ENCODE measurements around the gene FOXP1.

FOXP1 gene

GRCh38 chr3:71581457-71582035, 2.0 kb downstream of the FOXP1 start:
- Mint-ChIP-seq H3K27me3 (no peaks in the 10 kb centered on the region), H3K9me3 (no peaks in the 10 kb centered on the region), H3K4me3 (peak overlapping the region; percentile 93), H3K4me1 (ENCODE audit: low read depth) (peaks cover 61% of the 10 kb centered on the region), H3K36me3 (ENCODE audit: low read depth) (peaks cover 43% of the 10 kb centered on the region), H3K27ac (peak overlapping the region; percentile 98)
- DNase-seq, result peak; percentile 72

- Mint-ChIP-seq H3K27ac (peak overlapping the region; percentile 98), H3K27me3 (no peaks in the 10 kb centered on the region), H3K4me3 (peak overlapping the region; percentile 93), H3K36me3 (ENCODE audit: low read depth) (peaks cover 43% of the 10 kb centered on the region), H3K9me3 (no peaks in the 10 kb centered on the region), H3K4me1 (ENCODE audit: low read depth) (peaks cover 54% of the 10 kb centered on the region)
- no peak for DNase-seq
Observed at GRCh38 chr3:71580636-71581456, 2.7 kb downstream of the FOXP1 start.

GRCh38 chr3:71579935-71580406, 3.6 kb downstream of the FOXP1 start:
- H3K36me3 Mint-ChIP-seq (ENCODE audit: low read depth), result peaks cover 50% of the 10 kb centered on the region
- peak overlapping the region; percentile 93 for H3K4me3 Mint-ChIP-seq
- H3K4me1 Mint-ChIP-seq (ENCODE audit: low read depth), result peaks cover 45% of the 10 kb centered on the region
- DNase-seq, result no peak
- H3K9me3 Mint-ChIP-seq, result no peaks in the 10 kb centered on the region
- H3K27me3 Mint-ChIP-seq, result no peaks in the 10 kb centered on the region
- H3K27ac Mint-ChIP-seq, result peak overlapping the region; percentile 98

GRCh38 chr3:71579326-71579934, 4.1 kb downstream of the FOXP1 start:
- Mint-ChIP-seq H3K4me3 (peak overlapping the region; percentile 93), H3K27me3 (no peaks in the 10 kb centered on the region), H3K27ac (peak overlapping the region; percentile 98)

GRCh38 chr3:71578054-71578751, 5.3 kb downstream of the FOXP1 start:
- H3K27ac Mint-ChIP-seq, result no peak overlapping the region
- no peaks in the 10 kb centered on the region for H3K27me3 Mint-ChIP-seq
- H3K36me3 Mint-ChIP-seq (ENCODE audit: low read depth), result peaks cover 41% of the 10 kb centered on the region
- no peaks in the 10 kb centered on the region for H3K9me3 Mint-ChIP-seq
- H3K4me1 Mint-ChIP-seq (ENCODE audit: low read depth), result peaks cover 36% of the 10 kb centered on the region
- DNase-seq, result no peak
- H3K4me3 Mint-ChIP-seq, result no peak overlapping the region

More at GRCh38 chr3:71579326-71579934, 4.1 kb downstream of the FOXP1 start:
- no peak for DNase-seq
- Mint-ChIP-seq H3K9me3 (no peaks in the 10 kb centered on the region), H3K4me1 (ENCODE audit: low read depth) (peaks cover 40% of the 10 kb centered on the region), H3K36me3 (ENCODE audit: low read depth) (peaks cover 47% of the 10 kb centered on the region)

GRCh38 chr3:71577011-71577410, 6.5 kb downstream of the FOXP1 start:
- no peaks in the 10 kb centered on the region for H3K27me3 Mint-ChIP-seq
- DNase-seq, result no peak

GRCh38 chr3:71575433-71575832, 8.1 kb downstream of the FOXP1 start:
- Mint-ChIP-seq H3K4me3 (no peak overlapping the region), H3K36me3 (ENCODE audit: low read depth) (peaks cover 29% of the 10 kb centered on the region), H3K27me3 (no peaks in the 10 kb centered on the region), H3K9me3 (no peaks in the 10 kb centered on the region), H3K27ac (no peak overlapping the region), H3K4me1 (ENCODE audit: low read depth) (peaks cover 28% of the 10 kb centered on the region)
- DNase-seq, result no peak

More at GRCh38 chr3:71577011-71577410, 6.5 kb downstream of the FOXP1 start:
- peaks cover 36% of the 10 kb centered on the region for H3K4me1 Mint-ChIP-seq (ENCODE audit: low read depth)
- no peaks in the 10 kb centered on the region for H3K9me3 Mint-ChIP-seq
- no peak overlapping the region for H3K4me3 Mint-ChIP-seq
- H3K27ac Mint-ChIP-seq, result no peak overlapping the region
- H3K36me3 Mint-ChIP-seq (ENCODE audit: low read depth), result peaks cover 34% of the 10 kb centered on the region

- no peak for DNase-seq
- no peaks in the 10 kb centered on the region for H3K27me3 Mint-ChIP-seq
- H3K4me1 Mint-ChIP-seq (ENCODE audit: low read depth), result peaks cover 11% of the 10 kb centered on the region
- H3K36me3 Mint-ChIP-seq (ENCODE audit: low read depth), result peaks cover 24% of the 10 kb centered on the region
- no peak overlapping the region for H3K27ac Mint-ChIP-seq
- H3K9me3 Mint-ChIP-seq, result no peaks in the 10 kb centered on the region
- no peak overlapping the region for H3K4me3 Mint-ChIP-seq
Observed at GRCh38 chr3:71573181-71573580, 10.3 kb downstream of the FOXP1 start.

- no peak overlapping the region for H3K4me3 Mint-ChIP-seq
- DNase-seq, result no peak
- H3K36me3 Mint-ChIP-seq (ENCODE audit: low read depth), result peaks cover 19% of the 10 kb centered on the region
- no peaks in the 10 kb centered on the region for H3K27me3 Mint-ChIP-seq
- no peaks in the 10 kb centered on the region for H3K9me3 Mint-ChIP-seq
- no peak overlapping the region for H3K27ac Mint-ChIP-seq
- H3K4me1 Mint-ChIP-seq (ENCODE audit: low read depth), result peaks cover 2% of the 10 kb centered on the region
Observed at GRCh38 chr3:71570546-71570945, 13.0 kb downstream of the FOXP1 start.

- no peak for DNase-seq
- no peaks in the 10 kb centered on the region for H3K9me3 Mint-ChIP-seq
- H3K4me1 Mint-ChIP-seq (ENCODE audit: low read depth), result peaks cover 7% of the 10 kb centered on the region
- peaks cover 21% of the 10 kb centered on the region for H3K36me3 Mint-ChIP-seq (ENCODE audit: low read depth)
- H3K4me3 Mint-ChIP-seq, result no peak overlapping the region
- H3K27me3 Mint-ChIP-seq, result no peaks in the 10 kb centered on the region
- no peak overlapping the region for H3K27ac Mint-ChIP-seq
Observed at GRCh38 chr3:71568207-71568606, 15.3 kb downstream of the FOXP1 start.

GRCh38 chr3:71566776-71567175, 16.8 kb downstream of the FOXP1 start:
- no peaks in the 10 kb centered on the region for H3K27me3 Mint-ChIP-seq
- H3K36me3 Mint-ChIP-seq (ENCODE audit: low read depth), result peaks cover 21% of the 10 kb centered on the region
- no peaks in the 10 kb centered on the region for H3K9me3 Mint-ChIP-seq
- no peak overlapping the region for H3K27ac Mint-ChIP-seq
- no peak overlapping the region for H3K4me3 Mint-ChIP-seq
- DNase-seq, result no peak
- H3K4me1 Mint-ChIP-seq (ENCODE audit: low read depth), result peaks cover 7% of the 10 kb centered on the region

- Mint-ChIP-seq H3K27me3 (no peaks in the 10 kb centered on the region), H3K27ac (no peak overlapping the region), H3K4me3 (no peak overlapping the region), H3K9me3 (no peaks in the 10 kb centered on the region), H3K4me1 (ENCODE audit: low read depth) (peaks cover 7% of the 10 kb centered on the region), H3K36me3 (ENCODE audit: low read depth) (peaks cover 16% of the 10 kb centered on the region)
- no peak for DNase-seq
Observed at GRCh38 chr3:71565976-71566375, 17.6 kb downstream of the FOXP1 start.

GRCh38 chr3:71565316-71565715, 18.2 kb downstream of the FOXP1 start:
- Mint-ChIP-seq H3K9me3 (no peaks in the 10 kb centered on the region), H3K36me3 (ENCODE audit: low read depth) (peaks cover 21% of the 10 kb centered on the region), H3K27ac (no peak overlapping the region)

GRCh38 chr3:71564361-71564760, 19.2 kb downstream of the FOXP1 start:
- no peak overlapping the region for H3K4me3 Mint-ChIP-seq
- DNase-seq, result no peak
- H3K27me3 Mint-ChIP-seq, result no peaks in the 10 kb centered on the region
- no peaks in the 10 kb centered on the region for H3K9me3 Mint-ChIP-seq
- peaks cover 21% of the 10 kb centered on the region for H3K36me3 Mint-ChIP-seq (ENCODE audit: low read depth)
- no peak overlapping the region for H3K27ac Mint-ChIP-seq
- peaks cover 7% of the 10 kb centered on the region for H3K4me1 Mint-ChIP-seq (ENCODE audit: low read depth)

More at GRCh38 chr3:71565316-71565715, 18.2 kb downstream of the FOXP1 start:
- Mint-ChIP-seq H3K4me1 (ENCODE audit: low read depth) (peaks cover 7% of the 10 kb centered on the region), H3K27me3 (no peaks in the 10 kb centered on the region), H3K4me3 (no peak overlapping the region)
- DNase-seq, result no peak
